LNCaP clone FGC (cell line): ENCODE results near the gene CRISPLD2.

Source experiments
- DNase-seq: peaks from one replicate; pipeline ENCODE4 v3.0.0-alpha.2; 2011; ENCODE audit warnings: low read depth
- H3K4me3 ChIP-seq: 2 replicates; pipeline ENCODE4 v1.5.1; 2011; ENCODE audit warnings: mild to moderate bottlenecking, low read depth, low read length, control low read depth
- TF ChIP-seq, protein P1 (sequence below): IDR thresholded peaks from 2 replicates; pipeline ENCODE4 v1.5.1; 2012; ENCODE audit warnings: mild to moderate bottlenecking; ENCODE audit not compliant: control insufficient read depth, insufficient read depth; ENCODE audit errors: extremely low read depth

The CRISPLD2 gene

DNA sequence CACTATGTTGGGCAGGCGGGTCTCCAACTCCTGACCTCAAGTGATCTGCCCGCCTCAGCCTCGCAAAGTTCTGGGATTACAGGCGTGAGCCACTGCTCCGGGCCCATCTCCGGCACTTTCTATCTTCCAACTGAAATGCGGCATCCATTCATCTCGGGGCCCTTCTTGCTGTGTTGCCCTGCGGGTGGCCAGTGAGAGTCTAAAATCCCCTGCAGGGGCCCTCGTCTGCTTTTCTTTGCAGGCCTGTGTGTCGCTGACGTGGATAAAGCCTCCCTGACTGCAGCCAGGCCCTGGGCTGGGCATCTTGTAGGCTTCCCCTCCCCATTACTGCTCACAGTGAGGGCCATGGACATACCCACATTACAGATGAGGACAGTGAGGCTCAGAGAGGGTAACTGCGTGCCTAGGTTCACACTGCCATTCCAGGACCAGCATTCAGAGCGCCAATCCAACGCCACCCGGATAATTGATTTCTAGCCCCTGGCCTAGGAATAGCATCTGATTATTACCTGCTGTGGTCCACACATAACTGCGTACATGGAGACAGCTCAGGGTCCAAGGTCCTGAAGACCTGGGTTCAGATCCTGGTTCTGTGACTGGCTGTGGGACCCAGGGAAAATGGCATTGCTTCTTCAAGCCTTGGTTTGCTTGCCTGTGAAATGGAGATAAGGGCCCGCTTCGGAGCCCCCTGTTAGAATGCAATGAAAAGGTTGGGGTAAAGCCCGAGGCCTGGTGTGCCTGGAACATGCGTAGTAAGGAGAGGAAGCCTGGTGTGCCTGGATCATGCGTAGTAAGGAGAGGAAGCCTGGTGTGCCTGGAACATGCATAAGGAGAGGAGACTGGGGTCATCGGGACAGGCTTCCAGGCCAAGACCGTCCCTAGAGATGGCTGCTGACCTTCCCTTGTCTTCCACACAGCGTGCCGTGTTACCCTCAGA lies 25.0 kb downstream of the CRISPLD2 start:
- TF ChIP-seq, protein P1, sequence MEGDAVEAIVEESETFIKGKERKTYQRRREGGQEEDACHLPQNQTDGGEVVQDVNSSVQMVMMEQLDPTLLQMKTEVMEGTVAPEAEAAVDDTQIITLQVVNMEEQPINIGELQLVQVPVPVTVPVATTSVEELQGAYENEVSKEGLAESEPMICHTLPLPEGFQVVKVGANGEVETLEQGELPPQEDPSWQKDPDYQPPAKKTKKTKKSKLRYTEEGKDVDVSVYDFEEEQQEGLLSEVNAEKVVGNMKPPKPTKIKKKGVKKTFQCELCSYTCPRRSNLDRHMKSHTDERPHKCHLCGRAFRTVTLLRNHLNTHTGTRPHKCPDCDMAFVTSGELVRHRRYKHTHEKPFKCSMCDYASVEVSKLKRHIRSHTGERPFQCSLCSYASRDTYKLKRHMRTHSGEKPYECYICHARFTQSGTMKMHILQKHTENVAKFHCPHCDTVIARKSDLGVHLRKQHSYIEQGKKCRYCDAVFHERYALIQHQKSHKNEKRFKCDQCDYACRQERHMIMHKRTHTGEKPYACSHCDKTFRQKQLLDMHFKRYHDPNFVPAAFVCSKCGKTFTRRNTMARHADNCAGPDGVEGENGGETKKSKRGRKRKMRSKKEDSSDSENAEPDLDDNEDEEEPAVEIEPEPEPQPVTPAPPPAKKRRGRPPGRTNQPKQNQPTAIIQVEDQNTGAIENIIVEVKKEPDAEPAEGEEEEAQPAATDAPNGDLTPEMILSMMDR = no peak
- DNase-seq = no peak
- no peak overlapping the region for H3K4me3 ChIP-seq

DNA sequence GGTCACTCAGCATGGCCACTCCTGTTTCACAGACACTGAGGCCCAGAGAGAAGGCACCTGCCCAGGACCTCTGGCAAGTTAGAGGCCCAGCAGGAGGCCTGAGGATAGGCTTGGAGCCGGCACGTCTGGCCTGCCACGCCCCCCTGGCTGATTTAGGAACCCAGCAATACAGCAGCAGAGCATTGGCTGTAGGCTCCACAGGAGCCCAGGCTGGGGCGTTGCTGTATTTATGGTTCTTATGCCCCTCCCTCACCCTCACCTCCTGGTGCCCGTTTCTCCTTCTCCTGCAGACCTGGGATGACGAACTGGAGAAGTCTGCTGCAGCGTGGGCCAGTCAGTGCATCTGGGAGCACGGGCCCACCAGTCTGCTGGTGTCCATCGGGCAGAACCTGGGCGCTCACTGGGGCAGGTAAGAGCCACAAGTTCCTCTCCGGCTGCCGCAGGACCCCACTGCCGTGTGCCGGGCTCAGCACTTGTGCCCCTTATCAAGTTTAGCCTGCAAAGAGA lies 25.8 kb downstream of the CRISPLD2 start:
- TF ChIP-seq, protein P1 = no peak
- no peak overlapping the region for H3K4me3 ChIP-seq
- DNase-seq = no peak

DNA sequence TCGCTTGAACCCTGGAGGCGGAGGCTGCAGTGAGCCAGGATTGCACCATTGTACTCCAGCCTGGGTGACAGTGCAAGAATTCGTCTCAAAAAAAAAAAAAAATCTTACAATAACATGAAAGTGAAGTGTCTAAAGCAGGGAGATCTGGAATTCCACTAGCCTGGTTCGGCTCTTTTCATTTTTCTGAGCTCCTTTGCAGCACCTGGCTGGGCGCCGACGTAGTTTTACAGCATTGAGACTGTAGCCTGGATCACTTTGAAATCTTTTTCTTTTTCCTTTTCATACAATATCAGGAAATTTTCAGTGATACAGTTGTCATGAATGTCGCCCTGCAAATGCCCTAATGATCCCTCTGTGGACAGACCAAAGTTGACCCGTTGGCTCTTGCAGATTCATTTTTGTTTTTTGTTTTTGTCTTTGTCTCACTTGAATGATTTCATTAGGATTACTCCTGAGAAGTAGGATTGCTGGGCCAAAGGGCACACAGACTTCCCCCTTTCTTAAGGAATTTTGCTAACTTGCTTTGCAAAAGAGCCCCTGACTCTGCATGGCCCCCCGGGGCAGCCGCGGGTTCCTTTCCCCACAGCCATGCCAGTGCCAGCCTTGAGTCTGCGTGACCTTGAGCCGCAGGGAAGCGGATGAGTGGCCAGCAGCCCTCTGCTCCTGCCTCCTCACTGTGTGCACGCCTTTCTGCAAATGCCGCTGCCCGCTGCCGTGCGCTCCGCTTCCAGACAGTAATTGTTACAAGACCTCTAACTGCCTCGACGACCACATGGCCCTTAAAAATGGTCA lies 28.0 kb downstream of the CRISPLD2 start:
- TF ChIP-seq, protein P1 = no peak
- no peak for DNase-seq
- no peak overlapping the region for H3K4me3 ChIP-seq

DNA sequence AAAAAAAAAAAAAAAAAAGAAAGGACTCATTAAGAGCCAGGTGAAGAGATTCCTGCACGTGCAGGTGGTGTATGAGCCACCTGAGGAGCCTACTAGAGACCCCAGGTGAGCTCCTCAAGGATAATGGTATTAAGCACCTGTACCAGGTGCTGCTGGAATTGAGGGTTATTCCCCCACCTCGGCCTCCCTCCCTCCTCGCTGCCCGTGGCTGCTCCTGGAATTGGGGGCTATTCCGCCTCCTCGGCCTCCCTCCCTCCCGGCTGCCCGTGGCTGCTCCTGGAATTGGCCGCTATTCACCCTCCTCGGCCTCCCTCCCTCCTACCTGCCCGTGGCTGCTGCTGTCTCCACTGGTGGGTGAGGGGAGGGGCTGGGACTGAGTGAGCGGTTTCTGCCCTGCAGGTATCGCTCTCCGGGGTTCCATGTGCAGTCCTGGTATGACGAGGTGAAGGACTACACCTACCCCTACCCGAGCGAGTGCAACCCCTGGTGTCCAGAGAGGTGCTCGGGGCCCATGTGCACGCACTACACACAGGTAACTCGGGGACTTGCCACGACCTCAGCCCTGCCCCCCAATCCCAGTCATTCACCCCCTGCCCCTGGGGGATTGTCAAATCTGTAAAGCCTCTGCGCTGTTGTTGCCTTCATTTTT lies 29.3 kb downstream of the CRISPLD2 start:
- DNase-seq = no peak
- TF ChIP-seq, protein P1 = no peak
- H3K4me3 ChIP-seq = no peak overlapping the region

- no peak for DNase-seq
- TF ChIP-seq, protein P1 = no peak
- no peak overlapping the region for H3K4me3 ChIP-seq
These were observed 30.0 kb downstream of the CRISPLD2 start for GRCh38 chr16:84849751-84850150.

- H3K4me3 ChIP-seq = no peak overlapping the region
- TF ChIP-seq, protein P1 = no peak
- DNase-seq = no peak
These were observed 30.9 kb downstream of the CRISPLD2 start for GRCh38 chr16:84850714-84851113.
